ENCODE measurements around the gene LMOD2. TPM values are rescaled to one million over a fixed set of nuclear protein-coding genes. Genes with fewer than 3 reads are reported as not detected.
A peak's percentile ranks its signal among the peaks of the same experiment; 100 is the strongest.

The LMOD2 gene
- total and polyA plus RNA-seq, 9 of the 15 experiments (the other 6 are each of a cell fraction or from before 2014, with no cell fraction given): 0.04 TPM; not detected in 8

DNA sequence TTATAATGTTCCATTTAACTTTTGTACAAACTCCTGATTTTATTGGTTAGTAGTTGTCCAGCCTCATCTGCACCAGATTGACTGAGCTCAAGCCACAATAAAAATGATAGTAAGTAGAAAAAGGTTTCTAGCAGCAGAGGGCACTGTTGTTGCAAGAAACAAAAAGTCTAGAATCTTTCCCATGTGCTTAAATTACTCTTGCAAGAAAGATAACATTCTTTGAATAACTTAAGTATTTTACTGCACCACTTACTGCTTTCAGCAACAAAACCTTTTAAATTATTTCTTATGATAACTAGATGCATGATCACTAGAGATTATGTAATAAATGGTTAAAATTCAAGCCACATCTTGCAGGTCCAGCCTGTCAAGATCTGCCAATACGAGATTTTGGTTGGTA, 27.0 kb downstream of the LMOD2 start (continued):
- TF ChIP-seq, protein P1, sequence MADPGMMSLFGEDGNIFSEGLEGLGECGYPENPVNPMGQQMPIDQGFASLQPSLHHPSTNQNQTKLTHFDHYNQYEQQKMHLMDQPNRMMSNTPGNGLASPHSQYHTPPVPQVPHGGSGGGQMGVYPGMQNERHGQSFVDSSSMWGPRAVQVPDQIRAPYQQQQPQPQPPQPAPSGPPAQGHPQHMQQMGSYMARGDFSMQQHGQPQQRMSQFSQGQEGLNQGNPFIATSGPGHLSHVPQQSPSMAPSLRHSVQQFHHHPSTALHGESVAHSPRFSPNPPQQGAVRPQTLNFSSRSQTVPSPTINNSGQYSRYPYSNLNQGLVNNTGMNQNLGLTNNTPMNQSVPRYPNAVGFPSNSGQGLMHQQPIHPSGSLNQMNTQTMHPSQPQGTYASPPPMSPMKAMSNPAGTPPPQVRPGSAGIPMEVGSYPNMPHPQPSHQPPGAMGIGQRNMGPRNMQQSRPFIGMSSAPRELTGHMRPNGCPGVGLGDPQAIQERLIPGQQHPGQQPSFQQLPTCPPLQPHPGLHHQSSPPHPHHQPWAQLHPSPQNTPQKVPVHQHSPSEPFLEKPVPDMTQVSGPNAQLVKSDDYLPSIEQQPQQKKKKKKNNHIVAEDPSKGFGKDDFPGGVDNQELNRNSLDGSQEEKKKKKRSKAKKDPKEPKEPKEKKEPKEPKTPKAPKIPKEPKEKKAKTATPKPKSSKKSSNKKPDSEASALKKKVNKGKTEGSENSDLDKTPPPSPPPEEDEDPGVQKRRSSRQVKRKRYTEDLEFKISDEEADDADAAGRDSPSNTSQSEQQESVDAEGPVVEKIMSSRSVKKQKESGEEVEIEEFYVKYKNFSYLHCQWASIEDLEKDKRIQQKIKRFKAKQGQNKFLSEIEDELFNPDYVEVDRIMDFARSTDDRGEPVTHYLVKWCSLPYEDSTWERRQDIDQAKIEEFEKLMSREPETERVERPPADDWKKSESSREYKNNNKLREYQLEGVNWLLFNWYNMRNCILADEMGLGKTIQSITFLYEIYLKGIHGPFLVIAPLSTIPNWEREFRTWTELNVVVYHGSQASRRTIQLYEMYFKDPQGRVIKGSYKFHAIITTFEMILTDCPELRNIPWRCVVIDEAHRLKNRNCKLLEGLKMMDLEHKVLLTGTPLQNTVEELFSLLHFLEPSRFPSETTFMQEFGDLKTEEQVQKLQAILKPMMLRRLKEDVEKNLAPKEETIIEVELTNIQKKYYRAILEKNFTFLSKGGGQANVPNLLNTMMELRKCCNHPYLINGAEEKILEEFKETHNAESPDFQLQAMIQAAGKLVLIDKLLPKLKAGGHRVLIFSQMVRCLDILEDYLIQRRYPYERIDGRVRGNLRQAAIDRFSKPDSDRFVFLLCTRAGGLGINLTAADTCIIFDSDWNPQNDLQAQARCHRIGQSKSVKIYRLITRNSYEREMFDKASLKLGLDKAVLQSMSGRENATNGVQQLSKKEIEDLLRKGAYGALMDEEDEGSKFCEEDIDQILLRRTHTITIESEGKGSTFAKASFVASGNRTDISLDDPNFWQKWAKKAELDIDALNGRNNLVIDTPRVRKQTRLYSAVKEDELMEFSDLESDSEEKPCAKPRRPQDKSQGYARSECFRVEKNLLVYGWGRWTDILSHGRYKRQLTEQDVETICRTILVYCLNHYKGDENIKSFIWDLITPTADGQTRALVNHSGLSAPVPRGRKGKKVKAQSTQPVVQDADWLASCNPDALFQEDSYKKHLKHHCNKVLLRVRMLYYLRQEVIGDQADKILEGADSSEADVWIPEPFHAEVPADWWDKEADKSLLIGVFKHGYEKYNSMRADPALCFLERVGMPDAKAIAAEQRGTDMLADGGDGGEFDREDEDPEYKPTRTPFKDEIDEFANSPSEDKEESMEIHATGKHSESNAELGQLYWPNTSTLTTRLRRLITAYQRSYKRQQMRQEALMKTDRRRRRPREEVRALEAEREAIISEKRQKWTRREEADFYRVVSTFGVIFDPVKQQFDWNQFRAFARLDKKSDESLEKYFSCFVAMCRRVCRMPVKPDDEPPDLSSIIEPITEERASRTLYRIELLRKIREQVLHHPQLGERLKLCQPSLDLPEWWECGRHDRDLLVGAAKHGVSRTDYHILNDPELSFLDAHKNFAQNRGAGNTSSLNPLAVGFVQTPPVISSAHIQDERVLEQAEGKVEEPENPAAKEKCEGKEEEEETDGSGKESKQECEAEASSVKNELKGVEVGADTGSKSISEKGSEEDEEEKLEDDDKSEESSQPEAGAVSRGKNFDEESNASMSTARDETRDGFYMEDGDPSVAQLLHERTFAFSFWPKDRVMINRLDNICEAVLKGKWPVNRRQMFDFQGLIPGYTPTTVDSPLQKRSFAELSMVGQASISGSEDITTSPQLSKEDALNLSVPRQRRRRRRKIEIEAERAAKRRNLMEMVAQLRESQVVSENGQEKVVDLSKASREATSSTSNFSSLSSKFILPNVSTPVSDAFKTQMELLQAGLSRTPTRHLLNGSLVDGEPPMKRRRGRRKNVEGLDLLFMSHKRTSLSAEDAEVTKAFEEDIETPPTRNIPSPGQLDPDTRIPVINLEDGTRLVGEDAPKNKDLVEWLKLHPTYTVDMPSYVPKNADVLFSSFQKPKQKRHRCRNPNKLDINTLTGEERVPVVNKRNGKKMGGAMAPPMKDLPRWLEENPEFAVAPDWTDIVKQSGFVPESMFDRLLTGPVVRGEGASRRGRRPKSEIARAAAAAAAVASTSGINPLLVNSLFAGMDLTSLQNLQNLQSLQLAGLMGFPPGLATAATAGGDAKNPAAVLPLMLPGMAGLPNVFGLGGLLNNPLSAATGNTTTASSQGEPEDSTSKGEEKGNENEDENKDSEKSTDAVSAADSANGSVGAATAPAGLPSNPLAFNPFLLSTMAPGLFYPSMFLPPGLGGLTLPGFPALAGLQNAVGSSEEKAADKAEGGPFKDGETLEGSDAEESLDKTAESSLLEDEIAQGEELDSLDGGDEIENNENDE (IDR thresholded peaks at IDR 0.05; ENCODE audit: low read depth, low read length): no peak
- TF ChIP-seq MYC (IDR thresholded peaks at IDR 0.05; ENCODE audit: low read depth, low read length) (peak; percentile 70), MYC (CRISPR knock-in tag; IDR thresholded peaks at IDR 0.05; ENCODE audit: borderline replicate concordance, low read depth) (no peak), ZFP36 (IDR thresholded peaks at IDR 0.05; ENCODE audit: low read depth, low read length, partially characterized antibody) (no peak), HDGF (IDR thresholded peaks at IDR 0.05) (no peak), UBTF (IDR thresholded peaks at IDR 0.05; ENCODE audit: borderline replicate concordance in 1 of 2, low read depth in 2 of 2, low read length in 2 of 2) (no peak), RBM17 (IDR thresholded peaks at IDR 0.05; ENCODE audit: borderline replicate concordance, low read depth, low read length) (no peak), DIDO1 (tag; IDR thresholded peaks at IDR 0.05; ENCODE audit: low read depth) (no peak), NONO (IDR thresholded peaks at IDR 0.05; ENCODE audit: low read depth in 2 of 2, low read length in 1 of 2) (no peak), MAZ (CRISPR knock-in tag; conservative IDR thresholded peaks at IDR 0.05 in 1 of 2, IDR thresholded peaks at IDR 0.05 in 1 of 2) (peak in 1 of 2 experiments; percentile 30; a peak in 1 of 4 replicates), RFX7 (CRISPR knock-in tag; IDR thresholded peaks at IDR 0.05) (no peak)
- TF ChIP-seq, protein P2, sequence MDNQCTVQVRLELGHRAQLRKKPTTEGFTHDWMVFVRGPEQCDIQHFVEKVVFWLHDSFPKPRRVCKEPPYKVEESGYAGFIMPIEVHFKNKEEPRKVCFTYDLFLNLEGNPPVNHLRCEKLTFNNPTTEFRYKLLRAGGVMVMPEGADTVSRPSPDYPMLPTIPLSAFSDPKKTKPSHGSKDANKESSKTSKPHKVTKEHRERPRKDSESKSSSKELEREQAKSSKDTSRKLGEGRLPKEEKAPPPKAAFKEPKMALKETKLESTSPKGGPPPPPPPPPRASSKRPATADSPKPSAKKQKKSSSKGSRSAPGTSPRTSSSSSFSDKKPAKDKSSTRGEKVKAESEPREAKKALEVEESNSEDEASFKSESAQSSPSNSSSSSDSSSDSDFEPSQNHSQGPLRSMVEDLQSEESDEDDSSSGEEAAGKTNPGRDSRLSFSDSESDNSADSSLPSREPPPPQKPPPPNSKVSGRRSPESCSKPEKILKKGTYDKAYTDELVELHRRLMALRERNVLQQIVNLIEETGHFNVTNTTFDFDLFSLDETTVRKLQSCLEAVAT (IDR thresholded peaks at IDR 0.05): no peak
